ENCODE measurements around the gene FBL. TPM values are rescaled to one million over a fixed set of nuclear protein-coding genes. Genes with fewer than 3 reads are reported as not detected.

FBL gene
- total and polyA plus RNA-seq, 2 donors (not counting 1 experiment from before 2014, with no cell fraction given), result 253 to 376 TPM

DNA sequence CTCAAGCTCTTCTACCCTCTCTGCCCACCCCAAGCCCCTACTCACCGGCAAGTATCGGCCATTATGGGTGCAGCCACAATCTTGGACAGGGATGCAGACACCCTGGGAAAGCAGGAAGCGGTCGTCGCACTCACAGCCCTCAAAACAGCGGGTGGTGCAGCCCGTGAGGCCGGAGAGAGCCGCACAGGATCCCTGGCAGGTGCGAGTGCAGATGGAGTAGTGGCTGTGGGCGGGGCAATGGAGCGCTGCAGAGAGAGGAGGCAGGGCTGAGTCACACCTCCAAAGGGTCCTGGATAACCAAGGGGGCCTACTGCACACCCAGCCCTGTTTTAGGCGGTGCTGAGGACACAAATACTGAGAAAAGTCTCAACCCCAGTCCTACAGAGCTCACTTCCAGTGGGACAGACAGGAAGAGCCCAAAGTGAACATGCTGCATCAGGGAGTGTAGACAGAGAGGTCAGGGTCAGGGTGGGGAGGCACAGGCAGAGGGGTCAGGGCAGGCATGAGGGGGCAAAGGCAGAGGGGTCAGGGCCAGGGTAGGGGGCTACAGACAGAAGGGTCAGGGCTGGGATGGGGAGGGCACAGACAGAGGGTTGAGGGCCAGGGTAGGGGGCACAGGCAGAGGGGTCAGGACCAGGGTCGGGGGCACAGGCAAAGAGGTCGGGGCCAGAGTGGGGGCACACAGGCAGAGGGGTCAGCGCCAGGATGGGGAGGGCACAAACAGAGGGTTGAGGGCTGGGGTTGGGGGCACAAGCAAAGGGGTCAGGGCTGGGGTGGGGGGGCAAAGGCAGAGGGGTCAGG lies 24.2 kb upstream of the FBL start:
- Mint-ChIP-seq H3K27ac (no peak overlapping the region), H3K27me3 (no peaks in the 10 kb centered on the region), H3K4me3 (no peak overlapping the region), H3K4me1 (no peaks in the 10 kb centered on the region), H3K9me3 (ENCODE audit: insufficient read depth) (no peaks in the 10 kb centered on the region)
- no peak for TF ChIP-seq EZH2 (IDR thresholded peaks at IDR 0.05; ENCODE audit: borderline replicate concordance, insufficient read depth, low read depth, low read length, poor library complexity, severe bottlenecking)
- no peak for TF ChIP-seq CTCF (IDR thresholded peaks at IDR 0.05)
- Histone ChIP-seq H3K9me3 (ENCODE audit: control extremely low read depth in 1 of 3, control insufficient read depth in 2 of 3, insufficient read depth in 1 of 3, low read length in 2 of 3) (no peaks in the 10 kb centered on the region), H3K4me3 (ENCODE audit: control extremely low read depth in 1 of 5, extremely low read depth in 1 of 5, insufficient read depth in 1 of 5, low read depth in 2 of 5, low read length in 4 of 5) (no peak overlapping the region), H2AFZ (ENCODE audit: insufficient read depth, low read depth, low read length, poor library complexity, severe bottlenecking) (no peak overlapping the region), H3K4me1 (ENCODE audit: control insufficient read depth in 2 of 2, insufficient read depth in 2 of 2, low read length in 2 of 2) (no peaks in the 10 kb centered on the region), H4K20me1 (ENCODE audit: control insufficient read depth, insufficient read depth, low read length, poor library complexity, severe bottlenecking) (no peaks in the 10 kb centered on the region), H3K4me2 (replicated peaks; ENCODE audit: low read depth, low read length, poor library complexity, severe bottlenecking) (no peak overlapping the region), H3K79me2 (ENCODE audit: control insufficient read depth, insufficient read depth, low read length) (no peaks in the 10 kb centered on the region), H3K27me3 (replicated peaks in 1 of 4; ENCODE audit: control extremely low read depth in 1 of 4, control insufficient read depth in 3 of 4, insufficient read depth in 4 of 4, low read length in 3 of 4) (no peaks in the 10 kb centered on the region), H3K27ac (ENCODE audit: low read length in 2 of 2) (no peak overlapping the region), H3K9ac (ENCODE audit: low read length) (no peak overlapping the region), H3K36me3 (replicated peaks in 1 of 2; ENCODE audit: control extremely low read depth in 1 of 2, control insufficient read depth in 1 of 2, extremely low read depth in 1 of 2, insufficient read depth in 2 of 2, low read length in 1 of 2) (peaks cover 0 to 6% of the 10 kb centered on the region in 2 experiments)
- POLR2A ChIA-PET, result interaction anchor here (0.6 kb wide), 1 partner anchor 173 kb away, joined by 3 read pairs; no protein-coding TSS in a partner anchor
- CTCF ChIA-PET, result no interaction called here
- WGBS (ENCODE audit: insufficient coverage), result 56% methylated on average over 12 of the region's 16 CpGs
- intact Hi-C loops (cut with micrococcal nuclease), result no loop called here
- DNase-seq (no peak), ATAC-seq (ENCODE audit: low read depth) (no peak)

DNA sequence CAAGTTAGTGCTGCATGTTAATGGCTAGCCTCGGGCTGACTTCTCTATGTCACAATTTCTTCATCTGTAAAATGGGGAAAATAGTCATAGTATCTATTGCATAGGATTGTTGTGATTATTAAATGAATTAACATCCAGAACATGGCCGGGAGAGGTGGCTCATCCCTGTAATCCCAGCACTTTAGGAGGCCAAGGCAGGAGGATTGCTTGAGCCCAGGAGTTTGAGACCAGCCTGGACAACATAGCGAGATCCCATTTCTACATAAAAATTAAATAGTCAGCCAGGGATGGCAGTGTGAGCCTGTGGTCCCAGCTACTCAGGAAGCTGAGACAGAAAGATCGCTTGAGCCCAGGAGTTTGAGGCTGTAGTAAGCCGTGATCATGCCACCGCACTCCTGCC lies 21.8 kb upstream of the FBL start:
- peaks cover 2% of the 10 kb centered on the region for H3K27me3 Mint-ChIP-seq
- TF ChIP-seq CTCF (IDR thresholded peaks at IDR 0.05) (no peak), EZH2 (IDR thresholded peaks at IDR 0.05; ENCODE audit: borderline replicate concordance, insufficient read depth, low read depth, low read length, poor library complexity, severe bottlenecking) (no peak)
- POLR2A ChIA-PET, result no interaction called here
- Histone ChIP-seq H3K79me2 (ENCODE audit: control insufficient read depth, insufficient read depth, low read length) (no peaks in the 10 kb centered on the region), H3K4me1 (ENCODE audit: control insufficient read depth in 2 of 2, insufficient read depth in 2 of 2, low read length in 2 of 2) (no peaks in the 10 kb centered on the region), H3K9me3 (ENCODE audit: control extremely low read depth in 1 of 3, control insufficient read depth in 2 of 3, insufficient read depth in 1 of 3, low read length in 2 of 3) (no peaks in the 10 kb centered on the region), H2AFZ (ENCODE audit: insufficient read depth, low read depth, low read length, poor library complexity, severe bottlenecking) (no peak overlapping the region), H3K4me2 (replicated peaks; ENCODE audit: low read depth, low read length, poor library complexity, severe bottlenecking) (no peak overlapping the region), H3K27ac (ENCODE audit: low read length in 2 of 2) (no peak overlapping the region), H3K27me3 (replicated peaks in 1 of 4; ENCODE audit: control extremely low read depth in 1 of 4, control insufficient read depth in 3 of 4, insufficient read depth in 4 of 4, low read length in 3 of 4) (no peaks in the 10 kb centered on the region), H3K36me3 (replicated peaks in 1 of 2; ENCODE audit: control extremely low read depth in 1 of 2, control insufficient read depth in 1 of 2, extremely low read depth in 1 of 2, insufficient read depth in 2 of 2, low read length in 1 of 2) (peaks cover 0 to 2% of the 10 kb centered on the region in 2 experiments), H3K9ac (ENCODE audit: low read length) (no peak overlapping the region), H3K4me3 (ENCODE audit: control extremely low read depth in 1 of 5, extremely low read depth in 1 of 5, insufficient read depth in 1 of 5, low read depth in 2 of 5, low read length in 4 of 5) (no peak overlapping the region), H4K20me1 (ENCODE audit: control insufficient read depth, insufficient read depth, low read length, poor library complexity, severe bottlenecking) (no peaks in the 10 kb centered on the region)
- ATAC-seq (ENCODE audit: low read depth), result no peak
- 86% methylated on average over 1 of the region's 6 CpGs for WGBS (ENCODE audit: insufficient coverage)
- H3K9me3 Mint-ChIP-seq (ENCODE audit: insufficient read depth), result no peaks in the 10 kb centered on the region
- CTCF ChIA-PET, result interaction anchor here (0.6 to 1.0 kb wide), 3 partner anchors 24 to 600 kb away, joined by 3 to 4 read pairs (median 3); no protein-coding TSS in a partner anchor
- DNase-seq, result no peak
- H3K27ac Mint-ChIP-seq, result no peak overlapping the region
- no peaks in the 10 kb centered on the region for H3K4me1 Mint-ChIP-seq
- no peak overlapping the region for H3K4me3 Mint-ChIP-seq
- intact Hi-C loops (cut with micrococcal nuclease), result no loop called here

All from B cell (primary cell).